Stromal cell of bone marrow (primary cell): ENCODE results near the gene COX19.

Experiments used
- DNase-seq: peaks from one replicate; pipeline ENCODE4 v3.0.0-alpha.2; 2012; ENCODE audit warnings: low read depth

COX19 gene

GRCh38 chr7:978049-978346 lies 2.6 kb upstream of the COX19 start:
- no peak for DNase-seq

DNA sequence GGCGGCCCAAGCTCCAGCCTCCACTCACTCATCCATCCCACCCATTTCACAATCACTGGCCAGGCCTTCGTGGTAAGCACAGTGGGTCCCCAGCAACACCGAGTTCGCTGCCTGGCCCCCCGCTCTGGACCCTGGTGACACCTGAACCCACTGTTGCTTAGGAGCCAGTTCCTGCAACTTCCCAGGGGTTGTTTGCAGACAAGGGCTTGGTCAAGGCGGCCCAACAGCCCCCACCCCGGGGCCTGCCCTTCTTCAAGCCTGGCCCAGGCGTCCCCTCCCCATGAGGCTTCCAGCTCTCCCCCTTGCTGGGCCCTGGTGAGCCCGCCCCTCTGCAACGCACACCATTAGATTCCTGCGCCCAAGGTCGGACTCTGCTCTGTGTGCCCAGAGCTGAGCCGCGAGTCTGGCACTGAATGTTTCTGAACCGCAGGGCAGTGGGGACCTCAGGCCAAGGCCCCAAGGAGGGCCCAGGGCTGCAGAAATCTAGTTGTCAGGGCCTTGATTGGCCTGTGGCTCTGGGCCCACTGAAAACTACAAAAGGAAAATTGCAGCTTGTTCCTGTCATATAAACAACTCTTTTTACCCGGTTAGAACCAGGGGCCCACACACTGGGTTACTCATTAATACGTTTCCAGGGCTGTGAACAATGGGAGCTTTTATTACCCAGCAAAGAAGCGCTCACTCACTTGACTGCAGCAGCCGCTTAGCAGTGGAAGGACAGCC lies 2.1 kb upstream of the COX19 start:
- DNase-seq, result no peak

GRCh38 chr7:976901-977325 lies 1.6 kb upstream of the COX19 start:
- no peak for DNase-seq

DNA sequence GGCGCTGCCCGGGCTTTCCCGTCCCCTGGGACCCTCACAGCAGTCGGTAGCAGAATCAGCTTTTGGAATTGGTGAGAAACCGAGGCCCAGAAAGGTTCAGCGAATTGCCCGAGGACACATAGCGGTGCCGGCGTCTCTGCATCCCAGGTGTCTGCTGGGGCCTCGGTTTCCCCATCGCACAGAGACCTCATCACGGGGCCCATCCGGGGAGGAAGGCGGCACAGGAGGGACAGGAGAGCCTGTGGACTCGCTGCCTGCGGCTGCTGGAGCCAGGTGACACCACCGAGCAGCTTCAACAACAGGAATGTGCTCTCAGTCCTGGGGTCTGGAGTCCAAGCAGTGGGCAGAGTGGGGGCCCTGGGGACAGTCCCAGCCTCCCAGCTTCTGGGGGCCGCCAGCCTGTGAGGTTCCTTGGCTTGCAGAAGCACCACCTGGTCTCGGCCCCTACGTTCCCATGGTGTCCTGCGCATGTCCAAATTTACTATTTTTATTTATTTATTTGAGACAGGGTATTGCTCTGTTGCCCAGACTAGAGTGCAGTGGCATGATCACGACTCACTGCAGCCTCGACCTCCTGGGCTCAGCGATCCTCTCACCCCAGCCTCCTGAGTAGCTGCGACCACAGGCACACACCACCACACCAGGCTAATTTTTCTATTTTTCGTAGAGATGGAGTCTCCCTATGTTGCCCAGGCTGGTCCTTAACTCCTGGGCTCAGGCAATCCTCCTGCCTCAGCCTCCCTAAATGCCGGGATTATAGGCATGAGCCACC lies 539 bp upstream of the COX19 start:
- no peak for DNase-seq

DNA sequence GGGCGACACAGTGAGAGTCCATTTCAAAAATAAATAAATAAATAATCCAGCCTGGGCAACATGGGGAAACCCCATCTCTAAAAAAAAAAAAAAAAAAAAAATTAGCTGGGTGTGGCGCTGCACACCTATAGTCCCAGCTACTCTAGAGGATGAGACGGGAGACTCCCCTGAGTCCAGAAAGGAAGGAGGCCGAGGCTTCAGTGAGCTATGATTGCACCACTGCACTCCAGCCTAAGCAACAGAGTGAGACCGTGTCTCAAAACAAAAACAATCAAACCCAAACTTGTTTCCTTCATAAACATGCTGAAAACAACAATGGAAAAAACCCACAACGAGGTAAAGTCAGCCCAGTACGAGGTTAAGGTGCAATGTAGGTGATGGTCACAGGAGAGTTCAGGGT lies 1.2 kb downstream of the COX19 start:
- DNase-seq, result no peak

- DNase-seq, result no peak
These were observed 2.0 kb downstream of the COX19 start for GRCh38 chr7:973312-973711.

GRCh38 chr7:972676-973309 lies 2.6 kb downstream of the COX19 start:
- no peak for DNase-seq

- no peak for DNase-seq
These were observed 3.2 kb downstream of the COX19 start for GRCh38 chr7:972110-972509.

DNA sequence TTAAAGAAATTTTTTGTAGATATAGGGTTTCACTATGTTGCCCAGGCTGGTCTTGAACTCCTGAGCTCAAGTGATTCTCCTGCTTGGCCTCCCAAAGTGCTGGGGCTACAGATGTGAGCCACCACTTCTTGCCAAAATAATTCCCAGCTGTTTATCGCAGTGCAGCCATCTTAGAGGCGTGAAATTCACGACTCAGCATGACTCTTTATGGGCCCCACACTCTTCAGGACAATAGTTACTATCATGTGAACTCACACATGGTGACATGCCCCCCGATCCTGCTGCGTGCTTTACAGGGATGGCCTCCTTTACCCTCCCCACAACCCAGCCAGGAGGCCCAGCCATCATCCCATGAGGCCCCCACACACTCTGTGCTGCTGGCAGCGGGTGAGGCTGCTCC lies 4.6 kb downstream of the COX19 start:
- DNase-seq, result no peak

DNA sequence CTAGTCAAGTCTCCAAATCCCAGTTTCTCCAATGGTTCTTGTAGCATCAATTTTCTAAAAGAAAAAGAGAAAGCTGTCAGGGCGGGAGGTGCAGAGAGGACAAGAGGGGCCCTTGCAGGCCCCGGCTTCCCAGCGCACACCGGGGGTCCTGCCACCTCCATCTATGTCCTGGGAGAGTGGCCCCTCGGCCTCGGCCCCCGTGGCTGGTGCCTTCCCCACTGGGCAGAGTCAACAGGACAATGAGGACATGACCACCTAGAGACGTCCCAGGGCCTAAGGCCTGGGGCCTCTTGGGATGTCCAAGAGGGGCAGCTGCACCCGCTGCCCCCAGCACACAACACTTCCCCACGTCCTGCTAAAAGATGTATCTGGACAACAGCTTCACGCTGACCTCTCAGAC lies 5.9 kb downstream of the COX19 start:
- no peak for DNase-seq

DNA sequence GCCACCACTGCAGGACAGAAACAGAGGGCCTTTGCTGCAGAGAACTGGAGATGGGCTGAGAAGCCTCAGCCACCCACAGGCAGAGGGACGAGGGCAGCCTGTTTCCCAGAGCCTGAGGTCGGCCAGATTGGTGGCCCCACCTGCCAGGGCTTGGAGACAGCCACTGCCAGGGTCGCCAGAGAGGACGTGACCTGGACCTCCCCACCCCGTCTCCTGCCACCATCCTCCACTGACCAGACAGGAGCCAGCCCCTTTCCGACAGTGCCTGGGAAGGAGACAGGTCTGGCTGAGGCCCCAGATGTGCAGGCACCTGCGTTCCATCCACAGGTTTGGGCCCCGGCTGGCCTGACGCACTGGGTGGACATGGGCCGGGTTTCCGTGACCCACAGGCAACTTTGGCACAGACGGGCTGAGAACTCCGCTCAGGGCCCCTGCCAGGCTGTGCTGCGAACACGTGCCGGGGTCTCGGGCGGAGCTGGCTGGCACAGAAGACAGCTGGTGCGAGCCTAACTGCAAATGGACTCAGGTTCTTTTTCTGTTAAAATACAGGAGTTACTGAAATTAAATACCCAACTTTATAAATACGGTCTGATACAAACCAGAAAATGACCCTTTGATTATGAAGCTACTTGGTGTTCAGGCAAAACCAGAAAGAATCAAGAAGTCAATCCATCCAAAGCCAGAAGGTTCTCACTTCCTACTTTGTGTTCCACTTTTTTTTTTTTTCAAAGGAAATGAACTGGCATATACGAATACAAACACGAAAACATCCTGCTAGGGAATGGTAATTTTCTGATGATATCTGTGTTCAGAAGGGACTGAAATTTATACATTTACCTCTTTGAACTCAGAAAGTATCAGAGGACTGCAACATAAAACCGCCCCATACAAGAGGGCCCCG lies 6.9 kb downstream of the COX19 start:
- no peak for DNase-seq

DNA sequence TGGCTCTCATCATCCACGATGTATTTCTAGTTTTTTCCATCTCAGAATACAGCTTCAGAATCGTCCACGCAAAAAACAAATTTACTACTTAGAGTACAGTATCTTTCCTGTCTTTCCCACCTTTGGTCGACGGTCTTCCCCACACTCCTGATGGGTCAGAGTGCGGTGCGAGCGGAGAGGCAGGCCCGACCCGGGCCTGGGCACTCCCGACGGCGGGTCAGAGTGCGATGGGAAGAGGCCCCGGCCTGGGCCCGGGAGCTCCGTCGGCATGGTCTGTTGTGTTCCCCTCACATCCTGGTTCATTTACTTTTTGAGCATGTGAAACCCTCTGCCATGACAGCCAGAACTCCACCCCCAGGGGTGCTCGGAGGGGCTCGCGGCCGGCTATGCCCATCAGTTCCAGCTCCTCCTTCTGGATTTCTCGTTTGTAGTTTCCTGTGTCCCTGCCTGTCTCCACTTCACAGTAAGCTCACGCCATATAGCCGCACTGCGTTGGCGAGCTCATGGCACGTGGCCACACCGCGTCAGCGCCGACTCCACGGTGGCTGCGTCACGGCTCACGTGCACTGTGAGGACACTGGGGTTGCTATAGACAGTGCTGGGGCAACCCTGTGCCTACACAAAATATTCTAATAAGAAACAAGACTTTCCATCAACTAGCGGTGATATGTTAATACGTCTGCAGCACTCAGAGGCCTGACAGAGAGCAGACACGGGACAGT lies 7.8 kb downstream of the COX19 start:
- DNase-seq, result no peak

- DNase-seq, result no peak
These were observed 8.9 kb downstream of the COX19 start for GRCh38 chr7:966291-967069.

GRCh38 chr7:964401-965231 lies 10.7 kb downstream of the COX19 start:
- DNase-seq, result peak; percentile 36

DNA sequence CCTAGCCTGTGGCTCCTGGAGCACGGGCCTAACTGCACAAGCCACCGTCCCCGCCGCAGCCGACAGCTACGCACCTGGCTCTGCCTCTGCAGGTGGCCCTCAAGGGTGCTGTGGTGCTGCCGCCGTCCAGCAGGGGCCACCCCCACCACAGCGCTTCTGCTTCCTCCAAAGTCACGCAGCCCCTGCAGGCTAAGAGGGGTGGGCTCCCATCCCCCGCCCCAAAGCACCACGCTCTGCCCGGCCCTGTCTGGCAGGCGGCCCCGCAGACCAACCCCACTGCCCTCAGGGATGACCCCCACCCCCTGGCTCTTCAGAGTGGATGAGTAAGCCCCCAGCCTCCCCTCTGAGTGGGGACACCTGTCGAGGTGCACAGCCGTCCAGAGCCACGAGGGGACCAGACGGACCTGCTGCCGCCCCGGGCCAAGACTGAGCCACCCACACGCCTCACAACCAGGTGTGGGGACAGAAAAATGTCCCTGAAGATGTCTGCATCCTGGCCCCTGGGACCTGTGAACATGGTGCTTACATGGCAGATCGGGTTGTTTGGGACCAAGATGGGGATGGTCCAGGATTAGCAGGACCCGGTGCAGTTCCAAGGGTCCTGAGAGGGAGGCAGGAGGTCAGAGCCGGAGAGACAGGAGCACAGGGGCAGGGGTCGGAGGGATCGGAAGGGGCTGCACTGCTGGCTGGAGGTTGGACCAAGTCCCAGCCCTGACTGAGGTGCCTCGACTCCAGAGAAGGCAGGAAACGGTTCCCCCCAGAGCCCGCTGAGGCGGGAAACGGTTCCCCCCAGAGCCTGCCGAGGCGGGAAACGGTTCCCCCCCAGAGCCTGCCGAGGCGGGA lies 11.9 kb downstream of the COX19 start:
- no peak for DNase-seq

DNA sequence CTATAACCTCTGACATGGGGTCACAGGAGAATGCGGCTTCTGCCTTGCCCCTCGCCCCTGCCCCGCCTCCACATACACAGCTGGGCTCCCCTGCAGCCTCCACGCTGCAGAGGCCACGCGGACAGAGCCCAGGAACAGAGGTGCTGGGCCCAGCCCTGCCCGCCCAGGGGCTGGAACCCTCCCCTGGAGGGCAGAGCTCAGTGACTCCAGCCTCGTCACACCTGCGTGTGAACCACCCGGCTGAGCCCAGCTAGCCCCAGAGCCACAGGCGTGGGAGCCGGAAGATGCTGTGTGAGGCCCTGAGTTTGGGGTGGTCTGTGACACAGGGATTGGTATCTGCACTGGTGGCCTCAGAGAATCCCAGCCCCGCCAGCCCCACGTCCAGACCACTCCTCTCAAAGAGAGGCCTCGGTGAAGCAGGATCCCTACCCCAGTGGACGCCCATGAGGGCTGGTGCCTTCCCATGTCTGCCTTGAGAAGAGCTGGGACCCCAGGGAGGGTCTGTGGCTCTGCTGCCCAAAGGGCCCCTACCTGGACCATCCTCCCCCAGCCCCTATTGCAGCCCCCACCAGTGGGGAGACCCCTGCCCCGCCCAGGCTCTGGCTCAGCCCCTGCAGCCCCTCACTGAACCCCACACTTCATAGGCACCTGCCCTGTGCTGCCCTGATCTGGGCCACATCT lies 12.8 kb downstream of the COX19 start:
- no peak for DNase-seq

GRCh38 chr7:961546-962400 lies 13.6 kb downstream of the COX19 start:
- DNase-seq, result no peak
